Panc1 (cell line): Measurements from ENCODE around the gene CD6. TPM values are rescaled to one million over a fixed set of nuclear protein-coding genes. Genes with fewer than 3 reads are reported as not detected.

Experiments
- ATAC-seq: fragments of 200-7000 bp; cut with Tn5 transposase; 2 replicates; pipeline ENCODE4 v1.9.1; 2020; ENCODE audit warnings: mild to moderate bottlenecking, moderate library complexity
- BruUV-seq: library from RNA; stranded (reverse); fragments of 400-500 nt; replicated peaks from 2 replicates; lab custom pipeline; 2021; lab: Mats Ljungman, UMichigan
- CTCF ChIA-PET: fragments of 300-600 bp; sonication (Branson Sonifier 250); formaldehyde crosslinking; loops from one replicate; lab custom pipeline; 2022; ENCODE audit warnings: antibody characterized with exemption; lab: Charles Lee
- POLR2A ChIA-PET: fragments of 300-600 bp; sonication (Branson Sonifier 250); formaldehyde crosslinking; loops from one replicate; lab custom pipeline; 2022; ENCODE audit warnings: antibody characterized with exemption; lab: Charles Lee
- DNase-seq: peaks from one replicate; pipeline ENCODE4 v3.0.0-alpha.2; 2010; ENCODE audit warnings: low read depth, low spot score
- H3K27ac ChIP-seq: 2 replicates; pipeline ENCODE4 v1.5.1; 2011; ENCODE audit warnings: mild to moderate bottlenecking, low read length, inconsistent platforms
- H3K27me3 ChIP-seq: fragments of 200-500 bp; sonication (Bioruptor generic); 2 replicates; pipeline ENCODE4 v1.6.0; 2014; ENCODE audit warnings: low read length, inconsistent platforms; ENCODE audit not compliant: control insufficient read depth, insufficient read depth
- H3K36me3 ChIP-seq: fragments of 200-500 bp; sonication (Bioruptor generic); 2 replicates; pipeline ENCODE4 v1.5.1; 2014; ENCODE audit warnings: inconsistent platforms, mild to moderate bottlenecking, low read length, moderate library complexity; ENCODE audit not compliant: control insufficient read depth, insufficient read depth
- H3K4me1 ChIP-seq: 2 replicates; pipeline ENCODE4 v1.5.1; 2011; ENCODE audit warnings: inconsistent platforms, mild to moderate bottlenecking, low read length, moderate library complexity; ENCODE audit not compliant: control insufficient read depth, insufficient read depth
- H3K4me3 ChIP-seq, 2 experiments: 2 replicates each; pipeline ENCODE4 v1.5.1; 2011 to 2012; ENCODE audit warnings: low read depth in 2 of 2, low read length in 2 of 2, mild to moderate bottlenecking in 2 of 2, inconsistent platforms in 1 of 2, moderate library complexity in 1 of 2
- H3K9me3 ChIP-seq: fragments of 200-500 bp; sonication (Bioruptor generic); 2 replicates; pipeline ENCODE4 v1.5.1; 2014; ENCODE audit warnings: low read depth, mild to moderate bottlenecking, inconsistent platforms, low read length, moderate library complexity; ENCODE audit not compliant: control insufficient read depth, insufficient read depth
- POLR2AphosphoS5 ChIP-seq: IDR thresholded peaks from 2 replicates; pipeline ENCODE4 v1.6.1; 2012; ENCODE audit warnings: mild to moderate bottlenecking, low read depth, low read length, moderate library complexity
- REST ChIP-seq, 2 experiments: IDR thresholded peaks; 2 replicates each; pipeline ENCODE4 v1.6.1; 2011 to 2012; ENCODE audit warnings: low read depth in 2 of 2, control low read depth in 1 of 2, low read length in 1 of 2, mild to moderate bottlenecking in 1 of 2, moderate library complexity in 1 of 2; ENCODE audit not compliant: insufficient read depth in 1 of 2
- SIN3A ChIP-seq: IDR thresholded peaks from 2 replicates; pipeline ENCODE4 v1.6.1; 2012; ENCODE audit warnings: low read depth, mild to moderate bottlenecking, low read length, moderate library complexity, borderline replicate concordance; ENCODE audit not compliant: insufficient read depth
- TCF7L2 ChIP-seq: IDR thresholded peaks from 2 replicates; pipeline ENCODE4 v1.6.1; 2011; ENCODE audit warnings: mild to moderate bottlenecking, low read depth, low read length, inconsistent platforms
- in situ Hi-C: cut with HindIII; loops from 2 replicates; pipeline ENCODE4 v1.10.0; 2016; ENCODE audit warnings: low sequenced_read_pairs, low pct_unique_long_range_greater_than_20kb
- intact Hi-C: fragments of 100-400 bp; cut with micrococcal nuclease; formaldehyde crosslinking; loops from one replicate; pipeline ENCODE4 v1.10.0; 2022; ENCODE audit not compliant: unreplicated experiment
- total RNA-seq: library from RNA; stranded (reverse); gene quantifications from one replicate; pipeline ENCODE4 v1.2.1, GENCODE V29; 2021; ENCODE audit not compliant: unreplicated experiment
- TF ChIP-seq, protein P1 (sequence below): fragments of 450-650 bp; IDR thresholded peaks from 2 replicates; pipeline ENCODE4 v1.5.1; 2017; ENCODE audit warnings: mild to moderate bottlenecking

Gene CD6
- total RNA-seq, 1 experiment from 2014 or later = 1.1 TPM

GRCh38 chr11:61025821-61026120, 54.3 kb downstream of the CD6 start:
- H3K36me3 ChIP-seq = no peaks in the 10 kb centered on the region
- H3K27ac ChIP-seq = no peak overlapping the region
- DNase-seq (no peak), ATAC-seq (no peak)
- H3K9me3 ChIP-seq = no peaks in the 10 kb centered on the region
- TF ChIP-seq REST (IDR thresholded peaks at IDR 0.05; ENCODE audit: insufficient read depth in 1 of 2, low read depth in 2 of 2, low read length in 1 of 2) (no peak), TCF7L2 (no peak), SIN3A (no peak), POLR2AphosphoS5 (no peak)
- TF ChIP-seq, protein P1, sequence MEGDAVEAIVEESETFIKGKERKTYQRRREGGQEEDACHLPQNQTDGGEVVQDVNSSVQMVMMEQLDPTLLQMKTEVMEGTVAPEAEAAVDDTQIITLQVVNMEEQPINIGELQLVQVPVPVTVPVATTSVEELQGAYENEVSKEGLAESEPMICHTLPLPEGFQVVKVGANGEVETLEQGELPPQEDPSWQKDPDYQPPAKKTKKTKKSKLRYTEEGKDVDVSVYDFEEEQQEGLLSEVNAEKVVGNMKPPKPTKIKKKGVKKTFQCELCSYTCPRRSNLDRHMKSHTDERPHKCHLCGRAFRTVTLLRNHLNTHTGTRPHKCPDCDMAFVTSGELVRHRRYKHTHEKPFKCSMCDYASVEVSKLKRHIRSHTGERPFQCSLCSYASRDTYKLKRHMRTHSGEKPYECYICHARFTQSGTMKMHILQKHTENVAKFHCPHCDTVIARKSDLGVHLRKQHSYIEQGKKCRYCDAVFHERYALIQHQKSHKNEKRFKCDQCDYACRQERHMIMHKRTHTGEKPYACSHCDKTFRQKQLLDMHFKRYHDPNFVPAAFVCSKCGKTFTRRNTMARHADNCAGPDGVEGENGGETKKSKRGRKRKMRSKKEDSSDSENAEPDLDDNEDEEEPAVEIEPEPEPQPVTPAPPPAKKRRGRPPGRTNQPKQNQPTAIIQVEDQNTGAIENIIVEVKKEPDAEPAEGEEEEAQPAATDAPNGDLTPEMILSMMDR = no peak
- no peaks in the 10 kb centered on the region for H3K4me1 ChIP-seq
- POLR2A ChIA-PET = no interaction called here
- in situ Hi-C loops = no loop called here
- no TSS peak for BruUV-seq
- CTCF ChIA-PET = no interaction called here
- H3K27me3 ChIP-seq = 0 out of 2 replicates have a peak, but pooled peaks cover 2% of the 10 kb centered on the region
- intact Hi-C loops = no loop called here
- H3K4me3 ChIP-seq = no peak overlapping the region

DNA sequence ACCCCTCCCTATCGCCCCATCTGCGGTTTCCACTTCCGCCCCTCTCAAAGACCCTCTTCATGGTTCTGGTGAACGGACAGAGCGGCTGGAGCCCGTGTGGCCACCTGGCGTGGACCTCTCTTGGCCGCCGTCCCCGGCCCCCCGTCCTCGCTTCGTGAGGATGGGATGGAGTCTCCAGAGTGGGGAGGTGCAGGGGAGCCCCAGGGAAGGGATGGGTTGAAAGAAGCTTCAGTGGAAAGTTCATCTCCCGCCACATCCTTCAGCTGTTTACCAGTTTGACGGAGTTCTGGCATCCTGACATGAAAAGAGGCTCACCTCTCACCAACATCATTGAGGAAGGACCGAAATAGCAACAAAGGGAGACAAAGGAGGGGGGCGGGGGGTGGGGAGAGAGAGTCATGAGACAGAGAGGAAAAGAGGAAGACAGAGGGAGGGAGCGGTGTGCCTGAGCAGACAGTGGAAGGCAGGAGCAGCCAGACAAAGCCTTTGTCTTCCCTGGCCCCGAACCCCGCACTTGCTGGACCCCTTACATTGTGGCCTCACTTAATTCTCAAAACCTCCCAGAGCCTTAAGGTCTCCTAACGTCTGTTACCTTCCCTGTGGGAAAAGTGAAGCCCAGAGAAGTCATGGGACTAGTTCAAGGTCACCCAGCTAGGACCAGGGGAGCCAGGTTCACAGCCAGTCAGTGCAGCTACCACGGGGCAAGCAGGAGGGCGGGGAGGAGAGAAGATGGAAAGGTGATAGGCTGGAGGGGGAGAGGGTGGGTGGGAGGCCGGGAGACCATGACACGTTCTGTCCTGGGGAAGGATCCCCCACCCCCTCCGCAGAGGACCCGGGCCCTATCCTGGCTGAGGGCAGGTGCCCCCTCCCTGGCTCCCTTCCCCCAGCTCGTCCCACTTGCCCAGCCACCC, 54.9 kb downstream of the CD6 start:
- no TSS peak for BruUV-seq
- in situ Hi-C loops = no loop called here
- no peak for TF ChIP-seq POLR2AphosphoS5
- TF ChIP-seq, protein P1 = no peak
- no peak for TF ChIP-seq SIN3A
- TF ChIP-seq REST (IDR thresholded peaks at IDR 0.05; ENCODE audit: insufficient read depth in 1 of 2, low read depth in 2 of 2, low read length in 1 of 2) = no peak
- no peak for TF ChIP-seq TCF7L2

More for the DNA sequence above, 54.9 kb downstream of the CD6 start:
- H3K27ac ChIP-seq = no peak overlapping the region
- no peak for DNase-seq
- no peak for ATAC-seq
- 0 out of 2 replicates have a peak, but pooled peaks cover 2% of the 10 kb centered on the region for H3K27me3 ChIP-seq
- ChIA-PET CTCF (interaction anchor here (0.5 kb wide), 1 partner anchor 1333 kb away, joined by 3 read pairs; no protein-coding TSS in a partner anchor), POLR2A (no interaction called here)
- no peak overlapping the region for H3K4me3 ChIP-seq
- no peaks in the 10 kb centered on the region for H3K9me3 ChIP-seq
- H3K36me3 ChIP-seq = no peaks in the 10 kb centered on the region
- H3K4me1 ChIP-seq = no peaks in the 10 kb centered on the region
- intact Hi-C loops = no loop called here
